ENCODE data around the gene NTF4. TPM values are rescaled to one million over a fixed set of nuclear protein-coding genes. Genes with fewer than 3 reads are reported as not detected.
A peak's percentile ranks its signal among the peaks of the same experiment; 100 is the strongest.

The NTF4 gene
- polyA plus RNA-seq, 2 of the 4 experiments (the other 2 are of a cell fraction) = 0.37 to 1.0 TPM

GRCh38 chr19:49064029-49064629 lies 489 bp downstream of the NTF4 start (continued):
- no peak for TF ChIP-seq CHD2 (IDR thresholded peaks at IDR 0.05; ENCODE audit: low read length, partially characterized antibody)
- TF ChIP-seq HDAC2 (IDR thresholded peaks at IDR 0.05) = no peak
- TF ChIP-seq CBX2 (IDR thresholded peaks at IDR 0.05; ENCODE audit: borderline replicate concordance, low read depth) = no peak

- H3K4me2 ChIP-seq = no peak overlapping the region
- no peak overlapping the region for H3K27ac ChIP-seq
- H3K4me3 ChIP-seq = no peak overlapping the region
- no peak for FAIRE-seq
- ChIA-PET CTCF (interaction anchor here (1.0 to 7.3 kb wide), 8 partner anchors 11 to 273 kb away, joined by 3 to 96 read pairs (median 8); partner anchors contain the start of genes GYS1, KCNA7 and RUVBL2), POLR2A (interaction anchor here (0.7 kb wide), 1 partner anchor 8 kb away, joined by 3 read pairs; no protein-coding TSS in a partner anchor)
- TF ChIP-seq, protein P1, sequence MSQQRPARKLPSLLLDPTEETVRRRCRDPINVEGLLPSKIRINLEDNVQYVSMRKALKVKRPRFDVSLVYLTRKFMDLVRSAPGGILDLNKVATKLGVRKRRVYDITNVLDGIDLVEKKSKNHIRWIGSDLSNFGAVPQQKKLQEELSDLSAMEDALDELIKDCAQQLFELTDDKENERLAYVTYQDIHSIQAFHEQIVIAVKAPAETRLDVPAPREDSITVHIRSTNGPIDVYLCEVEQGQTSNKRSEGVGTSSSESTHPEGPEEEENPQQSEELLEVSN (IDR thresholded peaks at IDR 0.05; ENCODE audit: borderline replicate concordance, low read depth) = no peak
- TF ChIP-seq ZSCAN20 (CRISPR knock-in tag; IDR thresholded peaks at IDR 0.05) = no peak
- no peak for TF ChIP-seq HEYL (CRISPR knock-in tag; IDR thresholded peaks at IDR 0.05)
- no peak for TF ChIP-seq HOXB13 (CRISPR knock-in tag; IDR thresholded peaks at IDR 0.05; ENCODE audit: low read depth)
- no peak for TF ChIP-seq ZNF302 (CRISPR knock-in tag; IDR thresholded peaks at IDR 0.05)
- TF ChIP-seq MAZ (IDR thresholded peaks at IDR 0.05; ENCODE audit: borderline replicate concordance, low read depth, low read length) = no peak
- no peak for TF ChIP-seq CBX8 (IDR thresholded peaks at IDR 0.05)
- no peak for TF ChIP-seq ZC3H11A (IDR thresholded peaks at IDR 0.05)
- TF ChIP-seq ESRRA (IDR thresholded peaks at IDR 0.05; ENCODE audit: borderline replicate concordance, low read length) = no peak
- TF ChIP-seq TP53 (CRISPR knock-in tag; IDR thresholded peaks at IDR 0.05) = no peak
- no peak for TF ChIP-seq NPAS2 (CRISPR knock-in tag; IDR thresholded peaks at IDR 0.05; ENCODE audit: borderline replicate concordance)
- no peak for TF ChIP-seq CTCF (IDR thresholded peaks at IDR 0.05)
- TF ChIP-seq, protein P2, sequence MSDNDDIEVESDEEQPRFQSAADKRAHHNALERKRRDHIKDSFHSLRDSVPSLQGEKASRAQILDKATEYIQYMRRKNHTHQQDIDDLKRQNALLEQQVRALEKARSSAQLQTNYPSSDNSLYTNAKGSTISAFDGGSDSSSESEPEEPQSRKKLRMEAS (IDR thresholded peaks at IDR 0.05) = no peak
- TF ChIP-seq CHD4 (IDR thresholded peaks at IDR 0.05; ENCODE audit: borderline replicate concordance) = no peak
- WGBS (ENCODE audit: missing lambda C conversion rate) = 94% methylated on average over 25 of the region's 25 CpGs
- DNase-seq (ENCODE audit: low read depth in 1 of 2, low spot score in 1 of 2) = no peak
- no peaks in the 10 kb centered on the region for H3K9me3 ChIP-seq
- no peak for ATAC-seq
- peaks cover 29% of the 10 kb centered on the region for H3K4me1 ChIP-seq
These were observed 3.2 kb downstream of the NTF4 start for GRCh38 chr19:49061445-49061844.

- H3K4me2 ChIP-seq = no peak overlapping the region
- POLR2A ChIA-PET = no interaction called here
These were observed 3.6 kb downstream of the NTF4 start for GRCh38 chr19:49061000-49061399.

More at GRCh38 chr19:49061000-49061399, 3.6 kb downstream of the NTF4 start:
- Histone ChIP-seq H3K4me1 (peaks cover 28% of the 10 kb centered on the region), H3K4me3 (no peak overlapping the region), H3K27ac (no peak overlapping the region), H3K9me3 (no peaks in the 10 kb centered on the region)
- no peak for DNase-seq (ENCODE audit: low read depth in 1 of 2, low spot score in 1 of 2)
- TF ChIP-seq PBX3 (IDR thresholded peaks at IDR 0.05) = no peak
- no peak for TF ChIP-seq ZNF302 (CRISPR knock-in tag; IDR thresholded peaks at IDR 0.05)
- TF ChIP-seq MYC (IDR thresholded peaks at IDR 0.05; ENCODE audit: borderline replicate concordance, low read length) = no peak
- TF ChIP-seq, protein P3, sequence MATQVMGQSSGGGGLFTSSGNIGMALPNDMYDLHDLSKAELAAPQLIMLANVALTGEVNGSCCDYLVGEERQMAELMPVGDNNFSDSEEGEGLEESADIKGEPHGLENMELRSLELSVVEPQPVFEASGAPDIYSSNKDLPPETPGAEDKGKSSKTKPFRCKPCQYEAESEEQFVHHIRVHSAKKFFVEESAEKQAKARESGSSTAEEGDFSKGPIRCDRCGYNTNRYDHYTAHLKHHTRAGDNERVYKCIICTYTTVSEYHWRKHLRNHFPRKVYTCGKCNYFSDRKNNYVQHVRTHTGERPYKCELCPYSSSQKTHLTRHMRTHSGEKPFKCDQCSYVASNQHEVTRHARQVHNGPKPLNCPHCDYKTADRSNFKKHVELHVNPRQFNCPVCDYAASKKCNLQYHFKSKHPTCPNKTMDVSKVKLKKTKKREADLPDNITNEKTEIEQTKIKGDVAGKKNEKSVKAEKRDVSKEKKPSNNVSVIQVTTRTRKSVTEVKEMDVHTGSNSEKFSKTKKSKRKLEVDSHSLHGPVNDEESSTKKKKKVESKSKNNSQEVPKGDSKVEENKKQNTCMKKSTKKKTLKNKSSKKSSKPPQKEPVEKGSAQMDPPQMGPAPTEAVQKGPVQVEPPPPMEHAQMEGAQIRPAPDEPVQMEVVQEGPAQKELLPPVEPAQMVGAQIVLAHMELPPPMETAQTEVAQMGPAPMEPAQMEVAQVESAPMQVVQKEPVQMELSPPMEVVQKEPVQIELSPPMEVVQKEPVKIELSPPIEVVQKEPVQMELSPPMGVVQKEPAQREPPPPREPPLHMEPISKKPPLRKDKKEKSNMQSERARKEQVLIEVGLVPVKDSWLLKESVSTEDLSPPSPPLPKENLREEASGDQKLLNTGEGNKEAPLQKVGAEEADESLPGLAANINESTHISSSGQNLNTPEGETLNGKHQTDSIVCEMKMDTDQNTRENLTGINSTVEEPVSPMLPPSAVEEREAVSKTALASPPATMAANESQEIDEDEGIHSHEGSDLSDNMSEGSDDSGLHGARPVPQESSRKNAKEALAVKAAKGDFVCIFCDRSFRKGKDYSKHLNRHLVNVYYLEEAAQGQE (IDR thresholded peaks at IDR 0.05) = no peak
- no peak for TF ChIP-seq MAZ (IDR thresholded peaks at IDR 0.05; ENCODE audit: borderline replicate concordance, low read depth, low read length)
- TF ChIP-seq, protein P2 (IDR thresholded peaks at IDR 0.05) = no peak
- no peak for TF ChIP-seq SMC3 (IDR thresholded peaks at IDR 0.05)
- no peak for TF ChIP-seq USF2 (IDR thresholded peaks at IDR 0.05)
- 100% methylated on average over 2 of the region's 2 CpGs for WGBS (ENCODE audit: missing lambda C conversion rate)
- CTCF ChIA-PET = interaction anchor here (0.9 to 7.3 kb wide), 11 partner anchors 12 to 273 kb away, joined by 3 to 96 read pairs (median 4); partner anchors contain the start of genes GYS1, KCNA7 and RUVBL2
- ATAC-seq = no peak
- FAIRE-seq = peak; percentile 18
